ENCODE results near the gene MLST8.
"Not testable (repeated sequence)": the region's sequence is repeated elsewhere in the genome, so short reads cannot be mapped to it uniquely, and the experiment has no call there.

Gene MLST8

DNA sequence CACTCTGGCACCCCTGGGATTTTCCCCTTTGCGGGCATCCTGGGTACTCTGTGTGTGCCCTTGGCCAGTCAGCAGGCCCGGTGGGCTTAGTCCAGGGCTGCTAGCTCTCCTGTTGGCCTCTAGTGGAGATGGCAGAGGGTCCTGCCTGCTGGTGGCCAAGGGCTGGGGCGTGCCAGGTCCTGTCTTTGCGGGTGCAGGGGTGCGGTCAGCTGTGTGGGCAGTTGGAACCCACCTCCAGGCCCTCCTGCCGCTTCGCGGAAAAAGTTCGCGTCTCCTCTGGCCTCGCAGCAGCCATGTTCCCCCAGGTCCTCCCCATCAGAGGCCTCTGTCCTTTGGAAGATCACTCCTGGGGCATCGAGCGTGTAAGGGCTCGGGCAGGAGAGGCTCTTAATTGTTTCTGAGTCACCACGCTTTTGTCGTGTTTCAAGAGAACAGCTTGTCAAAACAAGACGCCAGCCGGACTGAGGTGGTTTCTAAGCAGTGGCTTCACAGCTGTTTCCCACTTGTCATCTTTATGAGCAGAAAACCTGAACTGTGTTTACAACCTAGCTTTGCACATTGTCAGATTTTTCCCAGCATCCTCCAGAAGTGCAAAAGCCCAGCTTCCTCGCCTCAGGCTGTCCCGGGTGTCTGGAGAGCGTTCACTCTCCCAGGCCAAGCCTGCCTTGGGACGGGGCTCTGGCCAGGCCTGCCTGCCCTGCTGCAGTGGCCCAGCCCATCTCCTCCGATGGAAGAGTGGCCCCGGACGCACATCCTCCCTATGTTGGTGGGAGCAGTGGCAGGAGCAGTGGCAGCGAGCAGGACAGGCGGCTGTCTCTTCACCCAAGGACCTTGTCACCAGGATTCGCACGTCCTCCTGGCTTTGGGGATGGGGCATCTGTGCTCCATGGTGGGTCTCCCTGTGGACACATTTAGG is 26.0 kb downstream of the MLST8 start:
- no peak for DNase-seq (ENCODE audit: low read depth, low spot score)

DNA sequence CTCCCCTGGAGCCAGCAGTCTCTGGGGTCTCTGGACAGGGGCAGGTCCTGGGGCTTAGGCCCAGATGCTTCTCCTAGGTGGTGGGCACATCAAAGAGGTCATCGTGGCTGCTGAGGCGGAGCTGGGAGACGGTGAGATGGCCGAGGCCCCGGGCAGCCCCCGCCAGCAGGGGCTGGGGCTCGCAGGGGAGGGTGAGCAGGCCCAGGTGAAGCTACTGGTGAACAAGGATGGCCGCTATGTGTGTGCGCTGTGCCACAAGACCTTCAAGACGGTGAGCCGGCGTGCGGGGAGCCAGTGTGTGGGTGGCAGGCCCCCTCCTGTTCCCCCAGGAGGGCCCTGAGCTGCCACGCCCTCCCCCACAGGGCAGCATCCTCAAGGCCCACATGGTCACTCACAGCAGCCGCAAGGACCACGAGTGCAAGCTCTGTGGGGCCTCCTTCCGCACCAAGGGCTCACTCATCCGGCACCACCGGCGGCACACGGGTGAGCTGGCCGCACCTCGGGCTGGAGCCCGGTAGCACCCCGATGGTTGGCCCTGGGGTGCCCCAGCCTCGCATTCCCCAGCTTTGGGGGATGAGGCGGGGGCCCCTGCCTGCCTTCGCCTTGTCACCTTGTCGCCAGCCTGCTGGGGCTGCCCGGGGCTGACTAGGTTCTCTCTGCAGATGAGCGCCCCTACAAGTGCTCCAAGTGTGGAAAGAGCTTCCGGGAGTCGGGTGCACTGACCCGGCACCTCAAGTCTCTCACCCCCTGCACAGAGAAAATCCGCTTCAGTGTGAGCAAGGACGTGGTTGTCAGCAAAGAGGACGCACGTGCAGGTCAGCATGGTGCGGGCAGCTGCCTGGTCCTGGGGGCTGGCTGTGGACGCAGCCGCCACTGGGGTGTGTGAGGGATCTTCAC is 27.1 kb downstream of the MLST8 start:
- no peak for DNase-seq (ENCODE audit: low read depth, low spot score)

DNA sequence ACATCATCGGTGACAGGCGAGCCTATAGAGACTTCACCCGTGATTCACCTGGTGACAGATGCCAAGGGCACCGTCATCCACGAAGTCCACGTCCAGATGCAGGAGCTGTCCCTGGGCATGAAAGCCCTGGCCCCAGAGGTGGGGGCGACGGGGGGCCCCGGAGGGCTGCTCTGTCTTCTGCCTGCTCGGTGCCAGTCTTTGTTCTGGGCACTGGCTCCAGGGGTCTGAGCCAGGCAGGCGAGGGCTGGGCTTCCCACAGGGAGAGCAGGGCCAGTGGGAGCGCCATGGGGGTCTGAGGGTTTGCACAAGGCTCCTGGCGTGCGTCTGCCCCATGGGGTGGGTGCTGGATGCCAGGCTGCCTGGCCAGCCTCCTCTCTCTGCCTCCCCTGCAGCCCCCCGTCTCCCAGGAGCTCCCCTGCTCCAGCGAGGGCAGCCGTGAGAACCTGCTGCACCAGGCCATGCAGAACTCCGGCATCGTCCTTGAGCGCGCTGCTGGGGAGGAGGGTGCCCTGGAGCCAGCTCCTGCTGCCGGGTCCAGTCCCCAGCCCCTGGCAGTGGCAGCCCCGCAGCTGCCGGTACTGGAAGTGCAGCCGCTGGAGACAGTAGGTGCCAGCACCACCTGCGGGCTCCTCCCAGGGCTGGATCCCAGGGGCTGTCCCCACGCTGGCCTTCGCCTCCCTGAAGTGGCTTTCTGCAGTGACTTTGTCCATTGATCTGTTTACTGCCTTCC is 28.0 kb downstream of the MLST8 start:
- DNase-seq (ENCODE audit: low read depth, low spot score), result no peak

DNA sequence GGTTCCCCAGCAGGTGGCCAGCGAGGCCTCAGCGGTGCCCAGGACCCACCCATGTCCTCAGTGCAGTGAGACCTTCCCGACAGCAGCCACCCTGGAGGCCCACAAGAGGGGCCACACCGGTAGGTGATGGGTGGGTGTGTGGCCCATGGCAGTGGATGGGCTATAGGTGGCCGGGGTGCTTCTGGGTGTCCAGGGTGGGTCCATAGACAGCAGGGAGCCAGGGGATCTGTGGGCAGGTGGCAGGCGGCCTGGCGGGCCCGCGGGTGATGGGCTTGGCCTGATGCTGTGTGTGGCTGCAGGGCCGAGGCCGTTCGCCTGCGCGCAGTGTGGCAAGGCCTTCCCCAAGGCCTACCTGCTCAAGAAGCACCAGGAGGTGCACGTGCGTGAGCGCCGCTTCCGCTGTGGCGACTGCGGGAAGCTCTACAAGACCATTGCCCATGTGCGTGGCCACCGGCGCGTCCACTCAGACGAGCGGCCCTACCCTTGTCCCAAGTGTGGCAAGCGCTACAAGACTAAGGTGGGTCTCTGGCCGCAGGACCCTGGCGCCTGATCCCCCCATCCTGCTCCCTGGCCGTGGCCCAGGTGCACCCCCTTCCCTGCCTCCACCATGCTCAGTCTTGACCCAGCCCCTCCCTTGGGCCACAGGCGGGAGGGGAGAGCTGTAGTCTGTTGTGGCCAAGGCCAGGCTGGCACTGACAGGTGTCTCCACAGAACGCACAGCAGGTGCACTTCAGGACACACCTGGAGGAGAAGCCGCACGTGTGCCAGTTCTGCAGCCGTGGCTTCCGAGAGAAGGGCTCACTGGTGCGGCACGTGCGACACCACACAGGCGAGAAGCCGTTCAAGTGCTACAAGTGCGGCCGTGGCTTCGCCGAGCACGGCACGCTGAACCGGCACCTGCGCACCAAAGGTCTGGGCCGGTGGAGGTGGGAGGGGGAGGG is 28.9 kb downstream of the MLST8 start:
- DNase-seq (ENCODE audit: low read depth, low spot score), result no peak

DNA sequence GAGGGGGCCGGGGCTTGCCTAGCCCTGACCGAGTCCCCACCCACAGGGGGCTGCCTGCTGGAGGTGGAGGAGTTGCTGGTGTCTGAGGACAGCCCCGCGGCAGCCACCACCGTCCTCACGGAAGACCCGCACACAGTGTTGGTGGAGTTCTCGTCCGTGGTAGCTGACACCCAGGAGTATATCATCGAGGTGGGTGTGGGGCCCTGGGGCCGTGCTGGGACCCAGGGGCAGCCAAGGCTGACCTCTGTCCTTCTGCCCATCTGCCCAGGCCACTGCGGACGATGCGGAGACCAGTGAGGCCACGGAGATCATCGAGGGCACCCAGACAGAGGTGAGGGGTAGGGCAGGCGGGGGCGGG is 29.5 kb downstream of the MLST8 start:
- no peak for DNase-seq (ENCODE audit: low read depth, low spot score)

DNA sequence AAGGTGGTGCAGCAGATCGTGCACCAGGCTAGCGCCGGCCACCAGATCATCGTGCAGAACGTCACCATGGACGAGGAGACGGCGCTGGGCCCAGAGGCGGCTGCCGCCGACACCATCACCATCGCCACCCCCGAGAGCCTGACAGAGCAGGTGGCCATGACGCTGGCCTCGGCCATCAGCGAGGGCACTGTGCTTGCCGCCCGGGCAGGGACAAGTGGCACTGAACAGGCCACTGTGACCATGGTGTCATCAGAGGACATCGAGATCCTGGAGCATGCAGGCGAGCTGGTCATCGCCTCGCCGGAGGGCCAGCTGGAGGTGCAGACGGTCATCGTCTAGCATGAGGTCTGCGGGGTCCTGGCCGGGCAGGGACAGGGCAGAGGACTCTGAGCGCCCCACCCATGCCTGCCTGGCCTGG is 30.0 kb downstream of the MLST8 start:
- DNase-seq (ENCODE audit: low read depth, low spot score), result no peak

DNA sequence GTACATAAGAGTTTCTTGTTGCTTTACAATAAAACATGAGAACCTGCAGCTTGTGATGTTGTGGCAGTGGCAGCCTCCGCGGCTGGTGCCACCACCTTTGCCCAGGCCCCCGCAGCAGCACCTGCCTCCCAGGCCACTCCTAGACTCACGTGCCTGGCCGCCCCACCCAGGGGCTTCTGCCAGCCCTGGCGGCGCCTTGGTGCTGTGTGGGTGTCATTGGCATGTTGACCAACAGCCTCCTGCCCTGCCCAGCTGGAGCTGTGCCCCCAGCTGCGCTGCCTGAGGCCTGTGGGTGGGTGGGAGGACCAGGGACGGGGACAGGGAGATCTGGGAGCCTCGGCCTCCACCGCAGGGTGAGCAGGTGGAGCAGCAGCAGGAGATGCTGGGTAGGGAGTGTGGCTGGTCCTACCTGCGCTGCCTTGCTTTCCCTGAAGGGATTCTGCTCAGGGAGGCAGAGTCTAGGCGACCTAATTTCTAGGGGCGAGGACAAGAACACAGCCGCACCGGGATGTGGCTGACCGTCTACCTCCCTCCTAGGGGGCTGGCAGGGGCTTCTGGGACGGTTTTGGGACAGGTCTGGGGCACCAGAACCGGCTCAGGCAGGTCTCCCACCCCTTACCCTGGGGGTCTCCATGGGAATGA is 30.6 kb downstream of the MLST8 start:
- no peak for DNase-seq (ENCODE audit: low read depth, low spot score)

DNA sequence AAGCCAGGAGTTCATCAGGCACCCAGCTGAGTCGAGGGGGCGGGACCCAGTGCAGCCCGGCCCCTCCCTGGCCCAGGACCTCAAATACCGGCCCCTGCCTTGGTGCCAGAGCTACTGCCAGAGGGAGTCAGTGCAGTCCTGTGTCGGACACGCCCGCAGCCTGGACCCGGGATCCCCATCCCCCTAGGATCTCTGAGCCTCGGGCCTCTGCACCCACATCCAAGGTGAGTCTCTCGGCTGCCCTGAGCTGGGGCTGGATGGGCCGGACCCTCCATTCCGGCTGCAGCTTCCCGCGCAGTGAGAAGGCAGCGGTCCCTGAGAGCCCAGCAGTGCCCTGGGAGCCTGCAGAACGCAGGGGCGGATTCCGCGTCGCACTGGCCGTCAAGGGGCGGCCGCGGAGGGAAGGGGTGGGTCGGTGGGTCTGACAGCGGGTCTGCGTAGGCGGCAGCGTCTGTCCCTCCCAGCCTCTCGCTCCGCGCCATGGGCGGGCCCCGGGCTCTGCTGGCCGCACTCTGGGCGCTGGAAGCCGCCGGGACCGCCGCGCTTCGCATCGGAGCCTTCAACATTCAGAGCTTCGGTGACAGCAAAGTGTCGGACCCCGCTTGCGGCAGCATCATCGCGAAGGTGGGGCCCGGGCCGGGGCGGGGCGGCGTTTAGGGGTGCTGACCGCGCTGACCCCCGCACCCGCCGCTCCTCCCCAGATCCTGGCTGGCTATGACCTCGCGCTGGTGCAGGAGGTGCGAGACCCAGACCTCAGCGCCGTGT is 31.3 kb downstream of the MLST8 start, which contains the start of gene DNASE1L2:
Gene DNASE1L2 (plus strand): TSS at position 108 of the 765 bp plus-strand sequence. CDS start 373 bp downstream, at position 481.
- no peak for DNase-seq (ENCODE audit: low read depth, low spot score)

DNA sequence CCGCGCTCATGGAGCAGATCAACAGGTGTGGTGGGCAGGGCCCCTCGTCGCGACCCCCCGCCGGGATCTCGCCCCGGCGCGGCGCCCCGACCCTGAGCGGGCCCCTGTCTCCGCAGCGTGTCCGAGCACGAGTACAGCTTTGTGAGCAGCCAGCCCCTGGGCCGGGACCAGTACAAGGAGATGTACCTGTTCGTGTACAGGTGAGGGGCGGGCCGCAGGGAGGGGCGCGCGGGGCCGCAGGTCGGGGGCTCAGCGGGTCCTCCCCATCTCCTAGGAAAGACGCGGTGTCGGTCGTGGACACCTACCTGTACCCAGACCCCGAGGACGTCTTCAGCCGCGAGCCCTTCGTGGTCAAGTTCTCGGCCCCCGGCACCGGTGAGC is 31.8 kb downstream of the MLST8 start:
- DNase-seq (ENCODE audit: low read depth, low spot score), result no peak

DNA sequence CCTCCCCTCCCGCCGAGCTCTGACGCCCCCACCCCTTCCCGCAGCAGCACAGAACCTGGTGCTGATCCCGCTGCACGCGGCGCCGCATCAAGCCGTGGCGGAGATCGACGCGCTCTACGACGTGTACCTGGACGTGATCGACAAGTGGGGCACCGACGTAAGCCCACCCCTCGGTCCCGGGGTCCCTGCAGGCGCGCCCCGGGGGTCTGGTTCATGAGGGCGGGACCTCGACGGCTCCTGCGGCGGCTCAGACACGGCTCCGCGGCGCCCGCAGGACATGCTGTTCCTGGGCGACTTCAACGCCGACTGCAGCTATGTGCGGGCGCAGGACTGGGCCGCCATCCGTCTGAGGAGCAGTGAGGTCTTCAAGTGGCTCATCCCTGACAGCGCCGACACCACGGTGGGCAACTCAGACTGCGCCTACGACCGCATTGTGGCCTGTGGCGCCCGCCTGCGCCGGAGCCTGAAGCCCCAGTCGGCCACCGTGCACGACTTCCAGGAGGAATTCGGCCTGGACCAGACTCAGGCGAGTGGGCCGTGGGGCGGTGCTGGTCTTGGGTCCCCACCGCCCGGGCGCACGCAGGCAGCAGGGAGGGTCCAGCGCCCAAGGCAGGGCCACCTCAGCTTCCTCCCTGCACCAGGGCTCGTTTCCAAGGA is 32.4 kb downstream of the MLST8 start:
- DNase-seq (ENCODE audit: low read depth, low spot score), result no peak

DNA sequence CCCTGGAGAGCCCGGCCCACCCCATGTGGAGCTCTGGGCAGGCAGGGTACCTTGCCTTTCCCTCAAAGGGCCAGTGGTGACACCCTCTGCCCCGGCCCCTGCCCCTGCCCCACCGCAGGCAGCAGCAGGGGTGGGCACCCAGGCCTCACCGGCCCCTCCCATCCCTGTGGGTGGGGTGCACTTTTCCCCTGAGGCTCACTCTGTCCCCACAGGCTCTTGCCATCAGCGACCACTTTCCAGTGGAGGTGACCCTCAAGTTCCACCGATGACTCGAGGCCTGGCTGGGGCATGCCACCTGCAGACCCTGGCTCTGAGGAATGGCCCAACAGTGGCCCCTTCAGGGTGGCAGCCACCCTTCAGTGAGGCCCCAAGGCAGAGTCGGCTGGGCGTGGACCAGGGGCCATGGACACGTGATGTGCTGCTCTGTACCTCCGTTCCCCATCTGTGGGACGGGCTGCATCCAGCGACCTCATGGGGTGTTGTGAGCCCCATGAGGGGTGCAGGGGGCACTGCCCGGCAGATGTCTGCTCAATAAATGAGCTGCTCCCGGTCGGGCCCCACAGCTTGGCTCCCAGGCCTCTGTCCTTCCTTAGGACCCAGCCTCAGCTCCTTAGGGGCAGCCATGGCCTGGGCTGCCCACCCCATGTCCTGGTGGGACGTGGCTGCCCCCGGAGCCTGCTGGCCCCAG is 33.0 kb downstream of the MLST8 start:
- DNase-seq (ENCODE audit: low read depth, low spot score), result no peak

DNA sequence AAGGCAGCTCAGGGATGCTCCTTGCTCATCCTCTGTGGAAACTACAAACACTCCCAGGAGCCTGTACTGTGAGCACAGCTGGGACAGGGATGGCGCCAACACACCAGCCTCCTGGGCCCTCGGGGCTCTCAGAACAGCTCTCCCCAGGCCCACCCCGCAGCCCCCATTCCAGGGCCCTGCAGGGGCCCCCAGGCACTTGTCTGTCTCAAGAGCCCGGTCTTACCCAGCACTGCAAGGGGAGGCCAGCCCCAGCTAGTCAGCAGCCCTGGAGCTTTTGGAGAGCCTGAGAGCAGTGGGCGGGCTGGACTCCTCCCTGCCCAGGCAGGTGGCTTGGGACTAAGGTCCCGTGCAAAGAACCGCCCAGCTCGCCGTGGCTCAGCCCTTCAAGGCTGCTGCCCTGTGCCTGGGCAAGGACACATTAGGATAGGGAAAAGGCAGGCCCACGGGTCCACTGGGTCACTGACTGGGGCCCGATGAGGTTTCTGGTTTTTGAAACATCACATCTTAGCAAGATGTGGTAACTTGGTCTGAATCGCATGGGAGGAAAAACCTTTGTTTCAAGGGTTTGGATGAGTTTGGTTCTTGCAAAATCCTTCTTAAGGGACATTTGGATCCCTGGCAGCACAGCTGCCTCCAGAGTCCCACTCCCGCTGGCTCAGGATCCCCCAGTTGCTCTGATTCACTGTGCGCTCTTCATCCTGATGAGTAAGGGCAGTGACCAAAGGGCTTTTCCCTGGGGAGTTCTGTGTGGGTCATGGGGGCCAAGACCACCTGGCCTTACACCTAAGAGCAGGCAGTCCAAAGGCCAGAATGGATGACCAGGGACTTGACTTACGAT is 33.8 kb downstream of the MLST8 start:
- DNase-seq (ENCODE audit: low read depth, low spot score), result no peak

DNA sequence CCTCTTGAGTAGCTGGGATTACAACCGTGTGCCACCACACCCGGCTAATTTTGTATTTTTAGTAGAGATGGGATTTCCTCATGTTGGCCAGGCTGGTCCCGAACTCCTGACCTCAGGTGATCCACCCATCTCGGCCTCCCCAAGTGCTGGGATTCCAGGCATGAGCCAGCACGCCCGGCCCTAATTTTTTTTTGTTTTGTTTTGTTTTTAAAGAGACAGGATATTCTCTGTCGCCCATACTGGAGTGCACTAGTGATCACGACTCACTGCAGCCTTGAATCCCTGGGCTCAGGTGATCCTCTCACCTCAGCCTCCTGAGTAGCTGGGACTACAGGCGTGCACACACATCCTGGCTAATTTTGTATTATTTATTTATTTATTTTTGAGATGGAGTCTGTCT is 35.1 kb downstream of the MLST8 start:
- not testable (repeated sequence) for DNase-seq (ENCODE audit: low read depth, low spot score)

DNA sequence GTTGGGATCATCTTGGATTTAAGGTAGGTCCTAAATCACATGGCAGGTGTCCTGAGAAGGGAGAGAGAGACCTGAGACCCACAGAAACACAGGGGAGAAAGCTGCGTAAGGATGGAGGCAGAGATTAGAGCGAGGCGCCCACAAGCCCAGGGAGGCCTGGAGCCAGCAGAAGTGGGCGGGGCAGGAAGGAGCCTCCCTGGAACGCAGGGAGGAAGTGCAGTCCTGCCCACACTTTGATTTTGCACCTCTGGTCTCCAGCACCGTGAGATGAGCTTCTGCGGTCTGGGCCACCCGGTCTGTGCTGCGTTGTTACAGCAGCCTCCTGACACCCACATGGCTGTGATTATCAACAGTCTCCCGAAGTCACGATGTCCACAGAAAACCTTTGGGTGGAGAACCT is 37.3 kb downstream of the MLST8 start:
- no peak for DNase-seq (ENCODE audit: low read depth, low spot score)

DNA sequence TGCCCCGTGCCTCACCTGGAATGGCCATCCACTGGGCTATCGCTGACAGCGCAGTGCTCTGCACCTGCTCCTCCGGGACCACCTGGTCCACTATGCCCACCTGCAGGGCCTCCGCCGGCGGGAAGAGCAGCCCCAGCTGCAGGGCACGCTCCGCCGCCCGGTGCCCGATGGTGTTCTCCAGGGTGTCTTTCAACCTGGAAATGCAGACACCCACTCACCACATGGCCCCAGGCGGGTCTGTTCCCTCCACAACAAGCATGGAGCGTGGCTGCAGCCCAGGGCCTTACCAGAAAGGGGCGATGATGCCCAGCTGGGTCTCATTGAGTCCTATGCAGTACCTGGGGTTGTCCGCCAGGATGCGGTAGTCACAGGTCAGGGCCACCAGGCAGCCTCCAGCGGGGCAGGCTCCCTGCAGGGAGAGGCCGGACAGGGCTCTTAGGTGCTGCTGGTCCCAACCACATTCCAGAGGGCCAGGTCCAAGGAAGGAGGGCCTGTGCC is 37.8 kb downstream of the MLST8 start:
- DNase-seq (ENCODE audit: low read depth, low spot score), result no peak

DNA sequence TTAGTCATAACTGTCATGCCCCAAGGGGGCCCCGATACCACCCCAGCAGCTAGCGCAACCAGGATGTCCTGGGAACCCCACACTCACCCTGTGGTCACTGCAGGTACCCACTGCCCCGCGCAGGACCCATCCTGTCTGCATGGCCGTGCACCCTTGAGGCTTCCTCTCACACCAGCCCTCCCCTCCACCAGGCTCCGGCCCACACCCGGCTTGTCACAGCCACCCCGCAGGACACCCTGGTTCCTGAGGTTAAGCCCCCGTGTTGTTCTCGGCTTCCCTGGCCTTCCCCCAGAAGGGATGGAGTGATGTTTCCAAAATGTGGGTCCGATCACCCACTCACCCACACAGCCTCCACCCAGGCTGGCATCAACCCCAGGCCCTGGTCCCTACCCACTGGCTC is 38.5 kb downstream of the MLST8 start:
- DNase-seq (ENCODE audit: low read depth, low spot score), result no peak

DNA sequence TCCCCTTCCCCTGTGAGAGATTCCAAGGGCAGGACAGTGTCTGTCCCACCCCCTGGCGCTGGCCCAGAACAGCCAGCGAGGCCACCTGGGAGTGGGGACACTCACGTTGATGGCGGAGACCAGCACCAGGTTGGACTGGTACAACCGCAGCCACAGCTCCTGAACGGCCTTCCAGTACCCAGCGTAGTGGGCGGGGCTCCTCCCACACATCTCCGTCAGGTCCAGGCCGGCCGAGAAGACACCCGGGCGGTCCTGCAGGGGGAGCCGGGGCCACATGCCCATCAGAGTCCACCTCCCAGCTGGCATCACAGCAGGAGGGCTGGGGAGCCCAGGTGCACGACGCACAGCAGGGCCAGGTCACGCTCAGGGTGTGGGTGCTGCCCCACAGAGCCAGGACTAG is 39.0 kb downstream of the MLST8 start:
- no peak for DNase-seq (ENCODE audit: low read depth, low spot score)
